ENCODE measurements around the gene GABBR2. TPM values are rescaled to one million over a fixed set of nuclear protein-coding genes. Genes with fewer than 3 reads are reported as not detected.

The GABBR2 gene
- total RNA-seq, 4 donors from 2014 or later = 2.4 to 13.6 (median 10.0) TPM

DNA sequence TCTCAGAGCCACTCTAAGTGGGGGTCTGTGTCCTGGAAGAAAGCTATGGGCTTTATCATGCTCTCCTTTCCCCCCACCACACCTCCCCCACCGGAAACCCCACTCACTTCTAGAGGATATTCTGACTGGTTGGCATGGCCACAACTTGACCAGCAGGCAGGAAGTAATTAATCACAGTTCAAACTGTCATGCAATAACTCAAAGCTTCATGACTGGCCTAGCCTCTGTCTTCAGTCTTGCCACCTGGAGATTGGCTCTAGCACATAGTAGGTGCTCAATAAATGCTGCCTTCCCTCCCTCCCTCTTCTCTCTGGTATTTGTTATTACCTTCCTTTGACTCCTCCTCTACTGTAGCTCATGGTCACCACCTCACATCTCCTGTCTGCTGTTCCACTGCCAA lies 124.7 kb downstream of the GABBR2 start:
- no peak overlapping the region for H3K4me3 ChIP-seq (replicated peaks in 1 of 3)
- intact Hi-C loops (cut with DNase I) = no loop called here
- no peaks in the 10 kb centered on the region for H3K27me3 ChIP-seq
- TF ChIP-seq, protein P1, sequence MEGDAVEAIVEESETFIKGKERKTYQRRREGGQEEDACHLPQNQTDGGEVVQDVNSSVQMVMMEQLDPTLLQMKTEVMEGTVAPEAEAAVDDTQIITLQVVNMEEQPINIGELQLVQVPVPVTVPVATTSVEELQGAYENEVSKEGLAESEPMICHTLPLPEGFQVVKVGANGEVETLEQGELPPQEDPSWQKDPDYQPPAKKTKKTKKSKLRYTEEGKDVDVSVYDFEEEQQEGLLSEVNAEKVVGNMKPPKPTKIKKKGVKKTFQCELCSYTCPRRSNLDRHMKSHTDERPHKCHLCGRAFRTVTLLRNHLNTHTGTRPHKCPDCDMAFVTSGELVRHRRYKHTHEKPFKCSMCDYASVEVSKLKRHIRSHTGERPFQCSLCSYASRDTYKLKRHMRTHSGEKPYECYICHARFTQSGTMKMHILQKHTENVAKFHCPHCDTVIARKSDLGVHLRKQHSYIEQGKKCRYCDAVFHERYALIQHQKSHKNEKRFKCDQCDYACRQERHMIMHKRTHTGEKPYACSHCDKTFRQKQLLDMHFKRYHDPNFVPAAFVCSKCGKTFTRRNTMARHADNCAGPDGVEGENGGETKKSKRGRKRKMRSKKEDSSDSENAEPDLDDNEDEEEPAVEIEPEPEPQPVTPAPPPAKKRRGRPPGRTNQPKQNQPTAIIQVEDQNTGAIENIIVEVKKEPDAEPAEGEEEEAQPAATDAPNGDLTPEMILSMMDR (IDR thresholded peaks at IDR 0.05) = no peak
- no peak for TF ChIP-seq POLR2A (IDR thresholded peaks at IDR 0.05)
- no peaks in the 10 kb centered on the region for H3K9me3 ChIP-seq
- WGBS, 2 donors = 31 to 62% methylated on average over 1 of the region's 1 CpG
- H3K36me3 ChIP-seq = no peaks in the 10 kb centered on the region
- no peak for DNase-seq
- H3K27ac ChIP-seq = no peak overlapping the region
- no peaks in the 10 kb centered on the region for H3K4me1 ChIP-seq

DNA sequence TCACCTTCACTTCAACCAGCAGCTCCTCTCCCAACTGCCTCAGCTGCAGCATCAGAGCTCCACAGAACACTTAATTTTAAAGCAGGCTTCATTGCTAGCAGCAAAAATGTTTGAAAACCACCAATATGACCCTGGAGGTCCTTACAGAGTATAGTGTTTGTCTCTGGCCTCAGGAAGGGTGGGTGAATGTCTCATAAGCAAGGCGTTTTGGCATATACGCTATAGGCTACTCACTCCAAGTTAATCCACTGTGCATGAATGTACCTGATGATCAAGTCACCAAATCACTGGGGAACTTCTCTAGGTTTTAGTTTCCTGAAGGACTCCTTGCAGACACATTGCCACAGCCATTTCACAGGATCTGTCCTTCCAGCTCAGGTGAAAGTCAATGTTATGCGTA lies 125.3 kb downstream of the GABBR2 start:
- no peak overlapping the region for H3K27ac ChIP-seq
- no peaks in the 10 kb centered on the region for H3K9me3 ChIP-seq
- no peaks in the 10 kb centered on the region for H3K36me3 ChIP-seq
- no peak for DNase-seq
- 77 to 97% methylated on average over 3 of the region's 3 CpGs for WGBS, 2 donors
- H3K4me3 ChIP-seq (replicated peaks in 1 of 3) = no peak overlapping the region
- intact Hi-C loops (cut with DNase I) = no loop called here
- no peaks in the 10 kb centered on the region for H3K4me1 ChIP-seq
- no peaks in the 10 kb centered on the region for H3K27me3 ChIP-seq
- TF ChIP-seq POLR2A (IDR thresholded peaks at IDR 0.05) = no peak
- TF ChIP-seq, protein P1 (IDR thresholded peaks at IDR 0.05) = no peak

DNA sequence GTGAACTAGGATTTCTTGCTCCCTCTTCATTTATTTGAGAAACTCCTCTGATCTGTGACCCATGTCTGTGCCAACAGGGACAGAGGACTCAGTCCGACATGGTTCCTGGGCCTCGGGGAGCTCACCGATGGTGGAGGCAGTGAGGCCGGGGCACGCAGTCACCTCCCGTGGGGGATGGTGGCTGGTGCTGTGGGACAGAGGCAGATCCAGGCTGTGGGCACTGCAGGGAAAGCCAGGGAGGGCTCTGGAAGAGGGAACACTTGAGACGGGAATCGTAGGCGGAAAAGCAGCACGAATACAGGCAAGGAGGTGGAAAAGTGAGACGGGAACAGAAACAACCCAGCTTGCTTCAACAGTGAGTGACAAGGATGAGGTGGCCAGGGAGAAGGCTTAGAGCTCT lies 127.8 kb downstream of the GABBR2 start:
- H3K4me3 ChIP-seq (replicated peaks in 1 of 3) = no peak overlapping the region
- no peak for DNase-seq
- 61 to 69% methylated on average over 11 of the region's 11 CpGs for WGBS, 2 donors
- H3K9me3 ChIP-seq = no peaks in the 10 kb centered on the region
- H3K27me3 ChIP-seq = no peaks in the 10 kb centered on the region
- H3K36me3 ChIP-seq = no peaks in the 10 kb centered on the region
- intact Hi-C loops (cut with DNase I) = no loop called here
- TF ChIP-seq, protein P1 (IDR thresholded peaks at IDR 0.05) = no peak
- TF ChIP-seq POLR2A (IDR thresholded peaks at IDR 0.05) = no peak
- no peak overlapping the region for H3K27ac ChIP-seq
- H3K4me1 ChIP-seq = no peaks in the 10 kb centered on the region

- Histone ChIP-seq H3K27ac (no peak overlapping the region), H3K9me3 (no peaks in the 10 kb centered on the region), H3K4me1 (no peaks in the 10 kb centered on the region), H3K36me3 (no peaks in the 10 kb centered on the region), H3K4me3 (replicated peaks in 1 of 3) (no peak overlapping the region), H3K27me3 (no peaks in the 10 kb centered on the region)
- TF ChIP-seq, protein P1 (IDR thresholded peaks at IDR 0.05) = no peak
- TF ChIP-seq POLR2A (IDR thresholded peaks at IDR 0.05) = no peak
- no peak for DNase-seq
- WGBS, 2 donors = 92% methylated on average over 2 of the region's 2 CpGs
- intact Hi-C loops (cut with DNase I) = no loop called here
Observed at GRCh38 chr9:98579700-98580099, 129.0 kb downstream of the GABBR2 start.

DNA sequence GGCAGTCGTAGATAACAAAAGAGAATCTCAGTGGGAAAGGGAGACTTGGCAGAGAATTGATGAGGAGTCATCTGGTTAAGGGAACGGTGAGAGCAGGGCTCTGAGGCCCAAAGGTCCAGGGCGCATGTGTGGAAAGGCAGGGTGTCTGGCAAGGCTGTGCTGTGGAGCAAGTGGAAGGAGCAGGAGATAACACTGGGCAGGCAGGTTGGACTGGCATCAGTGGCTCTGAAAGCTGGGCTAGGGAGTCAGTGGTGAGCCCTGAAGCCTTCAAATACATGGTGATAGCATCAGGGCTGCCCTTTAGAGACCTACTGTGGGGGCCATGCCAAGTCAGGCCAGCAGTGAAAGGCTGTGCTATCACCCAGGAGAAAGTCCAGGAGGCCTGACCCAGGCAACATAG lies 131.3 kb downstream of the GABBR2 start:
- no peak overlapping the region for H3K4me3 ChIP-seq (replicated peaks in 1 of 3)
- H3K36me3 ChIP-seq = no peaks in the 10 kb centered on the region
- H3K27me3 ChIP-seq = no peaks in the 10 kb centered on the region
- DNase-seq = no peak
- no peaks in the 10 kb centered on the region for H3K4me1 ChIP-seq
- TF ChIP-seq POLR2A (IDR thresholded peaks at IDR 0.05) = no peak
- TF ChIP-seq, protein P1 (IDR thresholded peaks at IDR 0.05) = no peak
- 79 to 94% methylated on average over 2 to 3 of the region's 3 CpGs for WGBS, 2 donors
- no peaks in the 10 kb centered on the region for H3K9me3 ChIP-seq
- intact Hi-C loops (cut with DNase I) = no loop called here
- H3K27ac ChIP-seq = no peak overlapping the region
